HG03159 (cell line): Measurements from ENCODE around the gene PRC1.
"Not testable (repeated sequence)": the region's sequence is repeated elsewhere in the genome, so short reads cannot be mapped to it uniquely, and the experiment has no call there.

Experiments
- ATAC-seq: cut with Tn5 transposase; IDR thresholded peaks from one replicate; pipeline ENCODE4 v1.9.1; 2021; ENCODE audit warnings: mild to moderate bottlenecking, moderate library complexity; ENCODE audit not compliant: unreplicated experiment

PRC1 gene

DNA sequence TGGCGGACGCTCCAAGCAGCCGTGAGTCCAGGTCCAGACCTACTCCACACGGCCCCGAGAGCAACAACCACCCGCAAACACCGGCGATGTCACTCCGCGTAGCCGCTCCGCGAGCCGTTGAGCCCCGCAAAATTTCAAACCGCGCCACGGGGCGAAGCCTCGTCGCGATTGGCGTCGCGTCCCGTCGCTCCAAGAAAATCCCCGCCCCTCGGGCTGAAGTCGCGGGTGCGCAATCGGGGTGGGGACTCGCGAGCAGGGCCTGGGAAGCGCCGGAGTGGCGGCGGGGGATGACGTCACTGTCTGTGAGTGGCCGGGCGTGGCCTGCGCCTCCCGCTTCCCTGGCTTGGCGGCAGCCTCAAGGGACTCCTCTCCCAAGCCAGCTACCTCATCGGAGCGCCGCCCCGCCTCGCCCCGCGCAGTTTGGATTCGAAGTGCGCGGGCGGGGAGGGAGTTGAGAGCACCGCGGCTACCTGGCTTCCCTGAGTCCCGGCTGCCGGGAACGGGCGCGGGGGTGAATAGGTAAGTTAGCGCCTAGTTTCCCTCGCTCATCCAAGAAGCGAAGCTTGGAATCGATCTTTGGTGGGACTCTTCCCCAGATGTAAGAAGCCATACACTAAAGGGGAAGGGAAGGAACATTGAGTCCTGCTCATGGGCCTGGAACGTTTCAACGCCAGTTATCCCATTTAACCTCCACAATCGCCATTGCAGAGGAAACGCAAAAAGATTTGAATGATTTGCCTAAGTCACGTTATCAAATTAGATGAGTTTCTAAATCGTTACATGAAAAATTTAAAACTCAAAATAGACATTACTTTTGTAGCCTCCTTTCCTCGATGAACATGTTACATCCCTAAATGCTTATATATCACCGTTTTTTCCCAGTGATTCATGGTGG lies at the start of gene PRC1:
Gene PRC1 (minus strand): TSS at position 119 of the 895 bp plus-strand sequence. CDS start 118 bp downstream, at position 1.
- ATAC-seq, result peak; percentile 91

- ATAC-seq, result no peak
Measured at GRCh38 chr15:91043202-91043874, 49.0 kb upstream of the PRC1 start.

GRCh38 chr15:91040856-91041255 lies 46.5 kb upstream of the PRC1 start:
- no peak for ATAC-seq

GRCh38 chr15:91039996-91040395 lies 45.7 kb upstream of the PRC1 start:
- no peak for ATAC-seq

GRCh38 chr15:91032919-91033803 lies 38.8 kb upstream of the PRC1 start:
- ATAC-seq, result peak; percentile 64

GRCh38 chr15:91031796-91032195 lies 37.5 kb upstream of the PRC1 start:
- ATAC-seq, result no peak

DNA sequence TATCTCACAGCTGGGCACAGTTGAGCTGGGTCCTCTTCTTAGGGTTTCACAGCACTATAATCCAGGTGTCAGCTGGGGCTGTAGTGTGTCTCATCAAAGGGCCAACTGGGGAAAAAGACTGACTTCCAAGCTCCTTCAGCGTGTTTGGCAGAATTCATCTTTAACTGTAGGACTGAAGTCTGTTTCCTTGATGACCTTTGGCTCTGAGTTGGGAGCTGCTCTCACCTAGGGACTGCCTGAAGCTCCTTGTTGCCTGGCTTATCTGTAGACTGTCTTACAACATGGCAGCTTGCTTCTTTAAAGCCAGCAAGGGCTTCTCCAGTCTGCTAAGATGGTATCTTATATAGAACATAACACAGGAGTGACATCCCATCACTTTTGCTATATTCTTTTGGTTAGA lies 33.3 kb upstream of the PRC1 start:
- no peak for ATAC-seq

DNA sequence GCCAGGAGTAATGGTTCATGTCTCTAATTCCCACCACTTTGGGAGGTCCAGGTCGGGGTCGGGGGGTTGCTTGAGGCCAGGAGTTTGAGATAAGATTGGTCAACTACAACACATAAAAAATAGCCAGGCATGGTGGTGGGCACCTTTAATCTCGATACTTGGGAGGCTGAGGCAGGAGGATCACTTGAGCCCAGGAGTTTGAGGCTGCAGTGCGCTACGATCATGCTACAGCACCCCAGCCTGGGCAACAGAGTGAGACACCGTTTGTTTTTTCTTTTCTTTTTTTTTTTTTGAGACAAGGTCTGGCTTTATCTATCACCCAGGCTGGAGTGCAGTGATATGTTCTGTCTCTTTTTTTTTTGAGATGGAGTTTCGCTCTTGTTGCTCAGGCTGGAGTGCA lies 29.4 kb upstream of the PRC1 start:
- ATAC-seq, result no peak

- ATAC-seq, result no peak
Measured at GRCh38 chr15:91022832-91023129, 28.4 kb upstream of the PRC1 start.

DNA sequence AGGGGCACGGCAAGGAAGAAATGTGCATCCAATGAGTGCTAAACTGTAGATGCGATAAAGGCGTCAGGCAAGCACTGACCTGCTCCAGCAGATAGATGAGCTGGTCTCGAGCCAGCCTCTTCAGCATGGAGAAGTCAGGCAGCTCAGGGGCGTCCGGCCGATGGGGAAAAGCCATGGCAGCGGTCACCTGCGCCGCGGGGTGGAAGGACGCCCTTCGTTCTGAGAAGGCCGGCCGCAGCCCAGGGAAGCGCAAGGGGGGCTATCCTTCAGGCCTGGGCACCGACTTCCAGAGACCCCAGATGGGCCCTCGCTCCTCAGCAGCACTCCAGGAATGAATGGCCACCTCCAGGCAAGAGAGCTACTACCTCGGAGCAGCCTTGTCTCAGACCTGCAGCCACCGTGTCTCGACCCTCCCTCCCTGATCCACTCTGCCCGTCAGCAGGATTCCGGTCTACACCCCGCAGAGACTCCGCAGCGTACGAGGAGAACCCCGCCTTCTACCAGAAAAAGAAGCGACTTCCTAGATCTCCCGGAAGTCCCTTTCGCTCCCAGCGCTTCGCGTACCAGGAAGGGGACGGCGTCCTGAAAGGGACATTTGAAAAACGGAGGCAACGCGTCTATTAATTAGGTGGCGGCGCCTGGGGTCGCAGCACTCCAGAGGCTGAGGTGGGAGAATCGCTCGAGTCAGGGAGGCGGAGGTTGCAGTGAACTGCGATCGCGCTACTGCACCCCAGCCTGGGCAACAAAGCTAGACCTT lies 27.9 kb upstream of the PRC1 start, which contains the start of gene VPS33B:
Gene VPS33B (minus strand): TSS at position 520 of the 757 bp plus-strand sequence. CDS start 345 bp downstream, at position 175.
- ATAC-seq, result peak; percentile 56

DNA sequence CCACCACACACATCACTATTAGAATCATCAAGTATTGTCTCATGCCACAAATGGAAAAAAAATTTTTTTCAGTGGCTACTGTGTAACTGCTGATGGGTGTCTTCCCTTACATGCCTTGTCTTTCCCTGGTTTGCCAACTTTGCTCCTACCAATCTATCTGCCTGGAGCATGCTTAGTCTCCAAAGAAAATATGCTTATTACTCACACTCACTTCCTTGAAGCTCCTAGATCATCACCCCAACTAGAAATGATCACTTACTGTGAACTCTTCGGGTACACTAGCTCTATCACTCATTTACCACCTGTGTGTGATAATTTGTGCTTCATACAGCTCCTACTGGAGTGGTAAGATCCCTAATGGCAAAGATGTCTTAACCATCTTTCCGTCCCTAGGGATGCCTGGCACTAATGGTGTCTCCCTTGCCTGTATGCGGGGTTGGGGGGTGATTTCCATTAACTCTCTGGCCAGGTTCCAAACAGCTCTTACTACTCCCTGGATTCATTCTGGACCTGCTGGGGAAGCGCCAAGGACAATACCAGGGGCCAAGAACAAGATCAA lies 27.3 kb upstream of the PRC1 start:
- ATAC-seq, result no peak

DNA sequence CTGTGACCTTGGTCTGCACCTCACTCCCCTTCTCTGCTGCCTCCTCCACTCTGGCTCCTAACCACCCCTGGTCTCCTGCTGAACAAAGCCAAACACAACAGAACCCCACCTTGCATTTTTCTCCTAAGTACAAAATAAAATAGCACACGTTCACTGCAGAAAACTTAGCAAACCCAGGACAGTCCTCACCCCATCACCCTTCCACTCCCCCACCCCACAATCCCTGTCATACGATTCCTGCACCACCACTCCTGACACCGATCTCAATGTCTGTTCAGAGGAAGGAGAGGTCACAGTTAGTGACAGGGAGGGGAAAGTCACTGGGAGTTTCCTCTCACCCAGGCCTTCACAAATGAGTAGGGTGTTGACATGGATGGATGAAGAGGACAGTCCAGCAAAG lies 23.8 kb upstream of the PRC1 start:
- no peak for ATAC-seq

GRCh38 chr15:91017716-91018115 lies 23.4 kb upstream of the PRC1 start:
- ATAC-seq, result no peak

DNA sequence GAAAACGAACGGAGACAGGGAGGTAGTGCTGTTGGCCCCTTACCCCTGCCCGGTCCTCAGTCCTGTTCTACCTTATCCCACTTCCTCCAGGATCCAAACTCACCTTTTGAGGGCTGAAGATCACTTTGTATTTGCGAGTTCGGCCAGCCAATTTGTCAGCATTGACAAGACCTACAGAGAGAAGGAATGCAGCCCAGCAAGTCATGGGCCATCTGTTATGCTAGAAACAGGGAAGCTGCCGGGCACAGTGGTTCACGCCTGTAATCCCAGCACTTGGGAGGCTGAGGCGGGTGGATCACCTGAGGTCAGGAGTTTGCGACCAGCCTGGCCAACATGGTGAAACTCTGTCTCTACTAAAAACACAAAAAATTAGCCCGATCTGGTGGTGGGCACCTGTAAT lies 19.4 kb upstream of the PRC1 start:
- not testable (repeated sequence) for ATAC-seq

- ATAC-seq, result no peak
Measured at GRCh38 chr15:91007266-91007665, 12.9 kb upstream of the PRC1 start.

DNA sequence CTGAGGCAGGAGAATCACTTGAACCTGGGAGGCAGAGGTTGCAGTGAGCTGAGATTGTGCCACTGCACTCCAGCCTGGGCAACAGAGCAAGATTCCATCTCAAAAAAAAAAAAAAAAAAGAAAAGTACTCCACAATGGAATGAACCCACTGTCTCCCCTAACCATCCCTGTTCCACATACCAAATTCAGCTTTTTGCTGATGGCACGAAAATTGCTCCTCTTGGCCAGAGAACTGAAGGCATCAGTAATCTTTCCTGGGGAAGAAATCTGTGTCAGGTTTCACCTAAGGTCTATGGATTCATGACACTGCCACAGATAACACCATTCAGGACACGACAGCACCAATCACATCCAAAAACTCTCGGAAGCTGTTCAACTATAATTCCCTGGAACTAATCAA lies 6.9 kb upstream of the PRC1 start:
- no peak for ATAC-seq

- no peak for ATAC-seq
Measured at GRCh38 chr15:90998737-90999136, 4.4 kb upstream of the PRC1 start.

DNA sequence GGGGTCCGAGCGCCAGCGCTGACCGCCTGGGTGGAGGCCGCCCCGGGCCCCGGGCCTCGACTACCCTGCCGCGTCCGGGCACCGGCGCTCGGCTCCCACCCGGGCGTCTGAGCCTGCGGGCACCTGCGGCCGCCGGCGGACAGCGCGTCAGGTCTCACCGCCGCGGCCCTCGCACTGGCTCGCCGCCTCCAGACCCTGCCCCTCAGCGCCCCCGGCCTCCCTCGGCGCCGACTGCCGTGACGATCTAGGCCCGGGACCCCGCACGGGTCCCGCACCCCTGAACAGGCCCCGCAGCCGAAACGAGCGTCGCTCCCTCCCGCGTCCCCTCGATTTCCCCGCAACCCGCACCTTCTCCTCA lies 297 bp downstream of the PRC1 start:
- ATAC-seq, result peak; percentile 7

DNA sequence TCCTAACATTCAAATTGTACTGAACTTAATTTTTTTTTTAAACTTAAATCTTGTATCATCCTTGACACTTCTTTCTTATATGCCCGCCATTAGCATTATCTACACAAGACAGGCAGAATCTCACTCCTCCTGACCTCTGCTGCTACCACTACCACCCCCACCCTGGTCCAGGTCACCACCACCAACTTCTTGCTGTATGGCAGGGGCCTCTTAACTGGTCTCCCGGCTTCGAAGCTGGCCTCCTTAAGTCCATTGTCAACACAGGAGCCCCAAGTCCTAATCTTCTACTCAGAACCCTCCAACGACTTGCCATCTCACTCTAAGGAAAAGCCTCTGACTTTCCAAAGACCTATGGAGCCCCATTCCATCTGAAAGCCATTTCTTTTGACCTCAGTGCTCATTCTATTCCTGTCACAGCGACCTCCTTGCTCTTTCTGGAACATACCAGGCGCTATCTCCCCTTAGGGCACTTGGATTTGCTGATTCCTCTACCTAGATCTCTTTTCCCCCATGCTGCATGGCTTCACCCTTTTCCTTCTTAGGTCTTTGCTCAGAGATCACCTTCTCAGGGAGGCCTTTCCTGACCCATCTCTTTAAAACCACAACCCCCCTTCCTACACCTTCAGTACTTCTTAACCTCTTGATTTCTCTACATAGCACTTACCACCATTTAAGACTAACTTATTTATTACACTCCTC lies 2.6 kb downstream of the PRC1 start:
- no peak for ATAC-seq

GRCh38 chr15:90990446-90990845 lies 3.9 kb downstream of the PRC1 start:
- no peak for ATAC-seq
